Neuronal stem cell (in vitro differentiated cells): ENCODE data around the gene CEMIP.

Source experiments
- DNase-seq: peaks from one replicate; pipeline ENCODE4 v3.0.0-alpha.2; 2013; ENCODE audit warnings: low spot score
- H2AFZ ChIP-seq: one replicate; pipeline ENCODE4 v1.6.1; 2013; ENCODE audit warnings: mild to moderate bottlenecking, low read length, inconsistent platforms
- H2AK5ac ChIP-seq: 2 replicates; pipeline ENCODE4 v1.6.1; 2013; ENCODE audit warnings: low read depth, mild to moderate bottlenecking, inconsistent platforms, low read length, moderate library complexity, mixed read lengths
- H2BK120ac ChIP-seq: 2 replicates; pipeline ENCODE4 v1.6.1; 2013; ENCODE audit warnings: low read depth, mild to moderate bottlenecking, inconsistent platforms, low read length, moderate library complexity, mixed read lengths
- H2BK12ac ChIP-seq: one replicate; pipeline ENCODE4 v1.6.1; 2013; ENCODE audit warnings: low read length, inconsistent platforms
- H2BK15ac ChIP-seq: 2 replicates; pipeline ENCODE4 v1.6.1; 2013; ENCODE audit warnings: mild to moderate bottlenecking, low read length, inconsistent platforms, mixed read lengths
- H2BK5ac ChIP-seq: one replicate; pipeline ENCODE4 v1.6.1; 2013; ENCODE audit warnings: inconsistent platforms, mild to moderate bottlenecking, low read length, moderate library complexity
- H3K14ac ChIP-seq: one replicate; pipeline ENCODE4 v1.6.1; 2013; ENCODE audit warnings: low read length, inconsistent platforms
- H3K18ac ChIP-seq: 2 replicates; pipeline ENCODE4 v1.6.1; 2013; ENCODE audit warnings: low read length, inconsistent platforms
- H3K23ac ChIP-seq: 2 replicates; pipeline ENCODE4 v1.6.1; 2013; ENCODE audit warnings: low read depth, mild to moderate bottlenecking, mixed read lengths, low read length, inconsistent platforms; ENCODE audit not compliant: poor library complexity
- H3K27ac ChIP-seq: replicated peaks from 3 replicates; pipeline ENCODE4 v1.5.1; 2013; ENCODE audit warnings: low read length, inconsistent platforms
- H3K27me3 ChIP-seq, 3 experiments: 2 replicates each; pipeline ENCODE4 v1.6.1; 2013; ENCODE audit warnings: low read length in 3 of 3, mild to moderate bottlenecking in 2 of 3, inconsistent platforms in 1 of 3, low read depth in 1 of 3, mixed read lengths in 1 of 3, moderate library complexity in 1 of 3; ENCODE audit not compliant: control insufficient read depth in 3 of 3, insufficient read depth in 3 of 3
- H3K36me3 ChIP-seq, 2 donors: replicated peaks in 1 of 2; 2 replicates each; pipeline ENCODE4 v1.6.1; 2013; ENCODE audit warnings: low read length in 2 of 2; ENCODE audit not compliant: control insufficient read depth in 2 of 2, insufficient read depth in 2 of 2
- H3K4ac ChIP-seq: 2 replicates; pipeline ENCODE4 v1.6.1; 2013; ENCODE audit warnings: inconsistent platforms, mild to moderate bottlenecking, low read length, moderate library complexity
- H3K4me1 ChIP-seq, 2 donors: 1 replicate in 1 of 2; 2 replicates in 1 of 2; pipeline ENCODE4 v1.6.1; 2013; ENCODE audit warnings: low read length in 2 of 2, low read depth in 1 of 2; ENCODE audit not compliant: control insufficient read depth in 2 of 2, insufficient read depth in 1 of 2
- H3K4me2 ChIP-seq: one replicate; pipeline ENCODE4 v1.6.1; 2013; ENCODE audit warnings: mild to moderate bottlenecking, low read length, inconsistent platforms; ENCODE audit not compliant: insufficient read depth, poor library complexity, severe bottlenecking
- H3K4me3 ChIP-seq, 2 donors: 2 replicates each; pipeline ENCODE4 v1.5.1; 2013; ENCODE audit warnings: low read length in 2 of 2, mild to moderate bottlenecking in 2 of 2, inconsistent platforms in 1 of 2, moderate library complexity in 1 of 2
- H3K79me1 ChIP-seq: one replicate; pipeline ENCODE4 v1.6.1; 2013; ENCODE audit warnings: low read depth, mild to moderate bottlenecking, inconsistent platforms, low read length, moderate library complexity
- H3K9ac ChIP-seq: one replicate; pipeline ENCODE4 v1.6.1; 2013; ENCODE audit warnings: mild to moderate bottlenecking, low read depth, low read length, inconsistent platforms; ENCODE audit not compliant: poor library complexity
- H3K9me3 ChIP-seq, 2 donors: replicated peaks in 1 of 2; 2 replicates each; pipeline versions ENCODE3 to v1.6.1; 2013; ENCODE audit warnings: low read length in 2 of 2, mild to moderate bottlenecking in 2 of 2, inconsistent platforms in 1 of 2, low read depth in 1 of 2, mixed read lengths in 1 of 2, moderate library complexity in 1 of 2; ENCODE audit not compliant: control insufficient read depth in 2 of 2, insufficient read depth in 1 of 2
- H4K8ac ChIP-seq: one replicate; pipeline ENCODE4 v1.6.1; 2013; ENCODE audit warnings: low read depth, mild to moderate bottlenecking, inconsistent platforms, low read length, moderate library complexity
- H4K91ac ChIP-seq: one replicate; pipeline ENCODE4 v1.6.1; 2013; ENCODE audit warnings: low read length, low read depth, mild to moderate bottlenecking, inconsistent platforms; ENCODE audit not compliant: poor library complexity
- WGBS, 2 donors: extraction: QIAGEN DNeasy Blood & Tissue Kit; methylation state at CpG; one replicate each; pipeline ENCODE4 v1.1.7; 2013; ENCODE audit warnings: missing lambda C conversion rate in 2 of 2, mixed read lengths in 1 of 2; ENCODE audit not compliant: insufficient read length in 2 of 2, insufficient replicate concordance in 1 of 2; ENCODE audit errors: extremely low coverage in 2 of 2; 5-methylcytosine and 5-hydroxymethylcytosine counted together

The CEMIP gene

DNA sequence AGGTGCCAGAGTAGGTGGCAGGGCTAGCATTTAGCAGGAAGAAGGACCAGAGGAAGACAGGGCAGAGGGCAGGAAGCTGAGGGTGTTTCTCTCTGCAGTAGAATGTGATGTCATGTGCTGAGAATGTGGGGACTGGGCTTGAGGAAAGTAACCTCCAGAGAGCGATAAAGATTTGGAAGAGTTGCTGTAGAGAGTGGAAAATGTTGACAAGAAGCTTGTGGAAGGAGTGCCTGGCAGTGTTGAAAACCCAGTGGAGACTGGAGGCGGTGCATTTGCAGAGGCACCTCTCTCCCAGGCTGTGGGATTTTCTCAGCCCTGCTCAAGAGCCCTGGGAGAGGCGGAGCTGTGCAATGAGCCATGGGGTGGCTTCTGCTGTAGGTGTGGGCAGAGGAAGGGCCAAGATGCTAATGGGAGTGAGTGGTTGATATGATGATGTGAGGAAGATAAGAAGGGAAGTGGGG is 155.6 kb downstream of the CEMIP start:
- no peaks in the 10 kb centered on the region for H3K36me3 ChIP-seq
- no peak overlapping the region for H3K4me3 ChIP-seq
- no peak overlapping the region for H3K4me2 ChIP-seq
- no peak overlapping the region for H2AK5ac ChIP-seq
- no peak overlapping the region for H3K27ac ChIP-seq
- no peak overlapping the region for H3K23ac ChIP-seq
- H4K8ac ChIP-seq = no peak overlapping the region
- peaks cover 6 to 8% of the 10 kb centered on the region in 2 donors for H3K4me1 ChIP-seq
- no peaks in the 10 kb centered on the region for H3K79me1 ChIP-seq
- no peaks in the 10 kb centered on the region for H3K27me3 ChIP-seq
- H3K9ac ChIP-seq = peak overlapping the region; percentile 38
- no peak overlapping the region for H2AFZ ChIP-seq
- no peak overlapping the region for H2BK12ac ChIP-seq
- DNase-seq = no peak
- H3K4ac ChIP-seq = no peak overlapping the region
- no peak overlapping the region for H3K18ac ChIP-seq
- no peaks in the 10 kb centered on the region for H3K9me3 ChIP-seq
- no CpG with 5 or more reads among the region's 3 CpGs for WGBS, 2 donors
- H2BK5ac ChIP-seq = peak overlapping the region; percentile 1
- H3K14ac ChIP-seq = no peak overlapping the region
- H4K91ac ChIP-seq = no peak overlapping the region
- no peak overlapping the region for H2BK15ac ChIP-seq
- H2BK120ac ChIP-seq = no peak overlapping the region

DNA sequence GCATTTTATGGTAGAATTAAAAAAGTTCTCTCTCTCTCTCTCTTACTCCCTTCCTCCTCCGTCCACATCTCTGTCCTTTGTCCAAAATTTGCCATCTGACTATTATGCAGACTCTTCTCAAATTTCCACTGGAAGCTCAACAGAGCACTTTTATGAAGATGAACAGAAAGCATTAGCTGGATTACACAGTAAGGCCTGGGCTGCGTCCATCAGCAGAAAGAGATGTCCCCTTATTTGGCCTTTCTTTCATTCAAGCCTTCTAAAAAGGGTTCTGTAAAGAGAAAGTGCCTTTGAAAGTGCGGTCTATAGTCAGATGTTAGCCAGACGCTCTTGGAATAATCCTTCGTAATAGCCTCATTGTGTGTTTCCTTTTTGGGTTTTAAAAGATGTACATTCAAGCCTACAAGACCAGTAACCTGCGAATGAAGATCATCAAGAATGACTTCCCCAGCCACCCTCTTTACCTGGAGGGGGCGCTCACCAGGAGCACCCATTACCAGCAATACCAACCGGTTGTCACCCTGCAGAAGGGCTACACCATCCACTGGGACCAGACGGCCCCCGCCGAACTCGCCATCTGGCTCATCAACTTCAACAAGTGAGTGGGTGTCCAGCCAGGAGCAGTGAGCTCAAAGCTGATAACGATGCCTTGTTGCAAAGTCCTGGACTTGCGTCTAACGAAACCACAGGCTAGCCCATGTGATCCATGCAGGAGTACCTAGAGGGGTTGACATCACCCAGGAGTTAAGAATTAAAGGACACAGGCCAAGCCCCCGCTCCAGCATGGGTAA is 157.3 kb downstream of the CEMIP start:
- H2AK5ac ChIP-seq = no peak overlapping the region
- H3K4me1 ChIP-seq = peaks cover 6 to 8% of the 10 kb centered on the region in 2 donors
- H2BK120ac ChIP-seq = no peak overlapping the region
- H2BK5ac ChIP-seq = no peak overlapping the region
- no peak overlapping the region for H3K27ac ChIP-seq
- no peak overlapping the region for H4K91ac ChIP-seq
- peaks cover 0 to 3% of the 10 kb centered on the region in 2 donors for H3K36me3 ChIP-seq
- no CpG with 5 or more reads among the region's 16 CpGs for WGBS, 2 donors
- no peak overlapping the region for H2AFZ ChIP-seq
- no peak overlapping the region for H3K9ac ChIP-seq
- H3K27me3 ChIP-seq = no peaks in the 10 kb centered on the region
- H3K9me3 ChIP-seq = no peaks in the 10 kb centered on the region
- DNase-seq = no peak
- H4K8ac ChIP-seq = no peak overlapping the region
- no peak overlapping the region for H3K4me3 ChIP-seq
- H3K79me1 ChIP-seq = no peaks in the 10 kb centered on the region
- no peak overlapping the region for H3K4me2 ChIP-seq
- no peak overlapping the region for H3K18ac ChIP-seq
- H3K4ac ChIP-seq = no peak overlapping the region
- no peak overlapping the region for H2BK15ac ChIP-seq
- no peak overlapping the region for H2BK12ac ChIP-seq
- no peak overlapping the region for H3K14ac ChIP-seq
- H3K23ac ChIP-seq = no peak overlapping the region

DNA sequence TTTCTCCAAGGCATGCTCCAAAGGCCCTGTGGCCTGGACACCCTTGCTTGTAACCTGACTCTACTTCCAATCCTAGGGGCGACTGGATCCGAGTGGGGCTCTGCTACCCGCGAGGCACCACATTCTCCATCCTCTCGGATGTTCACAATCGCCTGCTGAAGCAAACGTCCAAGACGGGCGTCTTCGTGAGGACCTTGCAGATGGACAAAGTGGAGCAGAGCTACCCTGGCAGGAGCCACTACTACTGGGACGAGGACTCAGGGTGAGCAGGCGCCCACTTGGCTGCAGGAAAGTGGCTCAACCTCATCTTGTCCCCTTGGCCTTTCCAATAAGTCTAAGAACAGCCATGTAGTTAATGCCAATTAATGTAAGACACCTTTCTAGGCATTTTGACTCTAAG is 158.5 kb downstream of the CEMIP start:
- no peak overlapping the region for H3K14ac ChIP-seq
- H2BK5ac ChIP-seq = no peak overlapping the region
- H3K27ac ChIP-seq = no peak overlapping the region
- no peak for DNase-seq
- WGBS, 2 donors = no CpG with 5 or more reads among the region's 12 CpGs
- peaks cover 6 to 8% of the 10 kb centered on the region in 2 donors for H3K4me1 ChIP-seq
- no peak overlapping the region for H3K4me2 ChIP-seq
- H2BK120ac ChIP-seq = no peak overlapping the region
- no peaks in the 10 kb centered on the region for H3K9me3 ChIP-seq
- no peak overlapping the region for H3K23ac ChIP-seq
- no peak overlapping the region for H2BK12ac ChIP-seq
- H3K36me3 ChIP-seq = peaks cover 0 to 6% of the 10 kb centered on the region in 2 donors
- no peak overlapping the region for H4K91ac ChIP-seq
- H3K27me3 ChIP-seq = no peaks in the 10 kb centered on the region
- no peak overlapping the region for H3K18ac ChIP-seq
- H3K4ac ChIP-seq = no peak overlapping the region
- H3K9ac ChIP-seq = no peak overlapping the region
- H4K8ac ChIP-seq = peak overlapping the region; percentile 89
- H2BK15ac ChIP-seq = no peak overlapping the region
- H3K4me3 ChIP-seq = no peak overlapping the region
- no peak overlapping the region for H2AFZ ChIP-seq
- H2AK5ac ChIP-seq = no peak overlapping the region
- no peaks in the 10 kb centered on the region for H3K79me1 ChIP-seq

DNA sequence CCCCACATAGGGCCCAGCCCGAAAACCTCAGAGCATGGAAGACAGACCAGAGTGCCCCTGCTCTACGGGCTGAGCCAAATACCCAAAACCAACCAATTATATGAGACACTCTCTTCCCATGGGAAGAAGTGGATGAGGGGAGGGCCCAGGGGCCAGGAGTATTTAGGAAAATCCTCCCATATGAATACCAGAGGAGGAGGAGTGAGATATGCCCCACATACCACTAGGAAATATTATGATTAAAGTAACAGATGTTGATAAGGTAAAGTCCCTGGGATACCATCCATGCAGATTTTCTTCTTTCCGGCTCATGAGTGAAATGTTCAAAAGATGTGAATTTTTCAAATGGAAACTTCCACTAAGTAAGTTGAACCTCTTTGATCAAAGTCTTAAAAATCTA is 160.0 kb downstream of the CEMIP start:
- Histone ChIP-seq H2AK5ac (no peak overlapping the region), H3K4ac (no peak overlapping the region), H3K4me1 (peaks cover 6 to 8% of the 10 kb centered on the region in 2 donors), H3K9me3 (no peaks in the 10 kb centered on the region), H3K4me2 (no peak overlapping the region), H3K27me3 (no peaks in the 10 kb centered on the region), H3K18ac (no peak overlapping the region), H3K27ac (no peak overlapping the region), H3K79me1 (no peaks in the 10 kb centered on the region), H3K9ac (no peak overlapping the region), H4K8ac (no peak overlapping the region), H2AFZ (no peak overlapping the region), H2BK15ac (no peak overlapping the region), H3K23ac (no peak overlapping the region), H2BK5ac (no peak overlapping the region), H2BK12ac (no peak overlapping the region), H3K4me3 (no peak overlapping the region), H2BK120ac (no peak overlapping the region), H3K14ac (no peak overlapping the region), H4K91ac (no peak overlapping the region), H3K36me3 (peaks cover 0 to 7% of the 10 kb centered on the region in 2 donors)
- WGBS, 2 donors = no CpG with 5 or more reads among the region's 3 CpGs
- no peak for DNase-seq
